ENCODE data around the gene MT1H.
"Not testable (repeated sequence)": the region's sequence is repeated elsewhere in the genome, so short reads cannot be mapped to it uniquely, and the experiment has no call there.

The MT1H gene

GRCh38 chr16:56665286-56666261 lies 4.0 kb upstream of the MT1H start:
- DNase-seq (ENCODE audit: low spot score): not testable (repeated sequence)

- DNase-seq (ENCODE audit: low spot score): no peak
Measured at GRCh38 chr16:56667581-56668571, 1.7 kb upstream of the MT1H start, which contains the start of gene MT1G. MT1G (minus strand) TSS chr16:56668065; CDS start chr16:56667993, 72 bp downstream.

- DNase-seq (ENCODE audit: low spot score): no peak
Measured at GRCh38 chr16:56669840-56670619, 416 bp downstream of the MT1H start.

- no peak for DNase-seq (ENCODE audit: low spot score)
Measured at GRCh38 chr16:56670620-56670934, 963 bp downstream of the MT1H start.

- DNase-seq (ENCODE audit: low spot score): not testable (repeated sequence)
Measured at GRCh38 chr16:56671691-56672090, 2.1 kb downstream of the MT1H start.

- not testable (repeated sequence) for DNase-seq (ENCODE audit: low spot score)
Measured at GRCh38 chr16:56672171-56672570, 2.6 kb downstream of the MT1H start.

- DNase-seq (ENCODE audit: low spot score): no peak
Measured at GRCh38 chr16:56672761-56673536, 3.3 kb downstream of the MT1H start.

GRCh38 chr16:56673921-56674320 lies 4.3 kb downstream of the MT1H start:
- no peak for DNase-seq (ENCODE audit: low spot score)

GRCh38 chr16:56674570-56674969 lies 5.0 kb downstream of the MT1H start:
- DNase-seq (ENCODE audit: low spot score): not testable (repeated sequence)

GRCh38 chr16:56675685-56676210 lies 6.1 kb downstream of the MT1H start:
- DNase-seq (ENCODE audit: low spot score): no peak

GRCh38 chr16:56677474-56677873 lies 7.9 kb downstream of the MT1H start:
- DNase-seq (ENCODE audit: low spot score): no peak

- DNase-seq (ENCODE audit: low spot score): no peak
Measured at GRCh38 chr16:56679078-56679730, 9.6 kb downstream of the MT1H start.

- DNase-seq (ENCODE audit: low spot score): no peak
Measured at GRCh38 chr16:56679818-56680217, 10.2 kb downstream of the MT1H start.

GRCh38 chr16:56681939-56682702 lies 12.5 kb downstream of the MT1H start, which contains the start of gene MT1X:
MT1X (plus strand) TSS chr16:56682470; CDS start chr16:56682541, 71 bp downstream.
- DNase-seq (ENCODE audit: low spot score): peak; percentile 88

- DNase-seq (ENCODE audit: low spot score): no peak
Measured at GRCh38 chr16:56682703-56683397, 13.2 kb downstream of the MT1H start.

- DNase-seq (ENCODE audit: low spot score): no peak
Measured at GRCh38 chr16:56683424-56684172, 14.0 kb downstream of the MT1H start.

GRCh38 chr16:56684256-56684925 lies 14.8 kb downstream of the MT1H start:
- no peak for DNase-seq (ENCODE audit: low spot score)
